Middle frontal gyrus (tissue), 1 donor: ENCODE results near the gene DGCR6L.
"Not testable (repeated sequence)": the region's sequence is repeated elsewhere in the genome, so short reads cannot be mapped to it uniquely, and the experiment has no call there.

Experiments
- DNase-seq: peaks from one replicate; pipeline ENCODE4 v3.0.0-alpha.2; 2015; ENCODE audit warnings: low spot score; ENCODE audit errors: extremely low spot score

DGCR6L gene

DNA sequence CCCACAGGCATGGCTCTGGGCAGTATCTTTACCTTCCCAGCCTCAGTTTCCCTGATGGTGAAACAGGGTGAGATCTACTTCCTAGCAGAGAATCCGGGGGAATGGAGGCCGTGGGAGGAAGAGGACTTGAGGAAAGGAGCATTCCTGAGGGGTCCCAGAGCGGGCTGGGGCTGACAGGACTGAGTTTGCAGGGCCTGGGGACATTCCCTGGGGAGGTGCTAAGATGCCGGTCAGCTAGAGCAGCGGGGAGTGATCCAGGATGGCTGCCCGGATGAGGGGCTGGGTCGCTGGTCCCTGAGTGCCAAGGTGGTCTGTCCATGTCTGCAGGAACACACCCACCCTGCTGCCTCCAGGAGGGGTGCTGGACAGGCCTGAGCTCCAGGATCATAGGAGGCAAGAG is 43.4 kb downstream of the DGCR6L start:
- DNase-seq: no peak

DNA sequence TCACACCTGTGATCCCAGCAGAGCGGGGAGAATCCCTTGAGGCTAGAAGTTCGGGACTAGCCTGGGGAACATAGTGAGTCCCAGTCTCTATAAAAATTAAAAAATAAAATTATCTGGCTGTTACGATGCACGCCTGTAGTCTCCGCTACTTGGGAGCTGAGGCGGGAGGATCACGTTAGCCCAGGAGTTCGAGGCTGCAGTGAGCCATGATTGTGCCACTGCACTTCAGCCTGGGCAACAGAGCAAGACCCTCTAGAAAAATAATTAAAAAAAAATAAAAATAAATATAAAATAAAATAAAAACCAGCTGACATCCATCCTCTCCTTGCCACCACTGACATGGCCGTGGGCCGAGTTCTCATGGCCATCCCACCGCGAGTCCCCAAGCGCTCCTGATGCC is 44.0 kb downstream of the DGCR6L start:
- no peak for DNase-seq

DNA sequence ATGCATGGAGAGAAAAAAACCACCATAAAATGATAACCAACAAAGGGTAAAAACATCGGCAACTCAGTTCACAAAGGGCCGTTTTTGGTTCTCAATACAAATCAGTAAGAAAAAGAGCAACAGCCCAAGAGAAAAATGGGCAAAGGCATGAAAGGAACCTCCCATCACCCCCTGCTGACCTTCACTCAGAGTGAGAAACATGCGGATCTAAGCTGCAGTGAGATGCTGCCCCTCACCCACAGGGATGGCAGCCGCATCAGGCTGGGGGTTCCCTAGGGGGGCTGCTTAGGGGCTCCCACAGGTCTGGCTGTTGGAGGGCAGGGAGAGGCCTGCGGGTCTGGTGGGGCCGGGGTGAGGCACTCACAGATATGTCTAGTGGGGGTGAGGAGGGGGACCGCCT is 44.5 kb downstream of the DGCR6L start:
- not testable (repeated sequence) for DNase-seq

DNA sequence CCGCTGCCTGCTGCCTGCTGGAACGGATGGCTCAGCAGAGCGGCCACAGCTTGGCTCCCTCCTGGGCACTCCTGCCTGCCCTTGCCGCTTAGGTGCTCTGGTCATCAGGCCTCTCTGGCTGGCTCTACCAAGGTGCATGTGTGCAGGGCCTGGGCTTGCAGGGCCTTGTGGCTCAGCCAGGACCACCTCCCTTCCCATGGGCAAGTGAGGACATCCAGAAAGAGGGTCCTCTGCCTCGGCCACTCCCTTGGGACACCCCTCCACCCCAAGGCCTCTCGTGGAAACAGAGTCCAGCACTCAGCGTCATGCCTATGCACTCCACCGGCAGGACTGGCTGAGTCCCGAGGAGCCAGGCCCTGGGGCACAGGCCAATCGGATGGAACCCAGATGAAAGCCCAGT is 45.5 kb downstream of the DGCR6L start:
- DNase-seq: not testable (repeated sequence)

DNA sequence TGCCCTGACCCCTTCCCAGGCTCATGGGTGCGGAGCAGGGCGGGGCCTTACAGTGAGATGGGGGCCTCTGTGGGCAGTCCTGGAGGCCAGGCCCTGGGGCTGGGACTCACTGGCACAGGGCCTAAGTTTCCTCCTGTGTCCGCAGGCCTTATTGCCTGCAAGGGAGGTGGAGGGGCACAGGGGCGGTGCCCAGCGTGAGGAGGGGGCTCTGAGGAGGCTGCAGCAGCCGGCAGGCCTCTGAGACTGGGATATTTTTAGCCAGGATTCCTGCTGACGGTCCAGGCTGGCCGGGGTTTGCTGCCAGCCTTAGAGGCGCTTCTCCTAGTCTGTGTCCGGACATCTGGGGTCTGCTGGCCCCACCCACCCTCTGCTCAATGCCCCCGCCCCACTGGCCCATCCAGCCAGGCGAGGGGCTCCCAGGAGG is 46.1 kb downstream of the DGCR6L start:
- no peak for DNase-seq

DNA sequence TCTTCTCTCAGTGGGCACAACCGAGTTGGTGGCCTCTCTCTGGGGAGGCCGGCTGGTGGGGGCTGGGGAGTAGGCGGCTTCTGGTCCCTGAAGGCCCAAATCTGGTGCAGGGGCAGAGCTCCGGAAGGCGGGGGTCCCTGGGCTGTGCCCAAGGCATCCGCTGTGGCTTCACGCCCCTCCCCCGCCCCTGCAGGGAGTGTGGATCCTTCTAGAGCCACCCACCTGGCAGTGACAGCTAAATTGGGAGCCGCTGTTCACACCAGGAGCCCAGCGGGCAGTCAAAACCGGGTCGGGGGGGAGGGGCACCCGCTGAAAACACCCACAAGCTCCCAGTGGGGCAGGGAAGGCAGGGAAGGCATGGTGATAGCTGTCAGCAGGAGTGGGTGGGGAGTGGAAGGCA is 47.2 kb downstream of the DGCR6L start:
- DNase-seq: no peak

DNA sequence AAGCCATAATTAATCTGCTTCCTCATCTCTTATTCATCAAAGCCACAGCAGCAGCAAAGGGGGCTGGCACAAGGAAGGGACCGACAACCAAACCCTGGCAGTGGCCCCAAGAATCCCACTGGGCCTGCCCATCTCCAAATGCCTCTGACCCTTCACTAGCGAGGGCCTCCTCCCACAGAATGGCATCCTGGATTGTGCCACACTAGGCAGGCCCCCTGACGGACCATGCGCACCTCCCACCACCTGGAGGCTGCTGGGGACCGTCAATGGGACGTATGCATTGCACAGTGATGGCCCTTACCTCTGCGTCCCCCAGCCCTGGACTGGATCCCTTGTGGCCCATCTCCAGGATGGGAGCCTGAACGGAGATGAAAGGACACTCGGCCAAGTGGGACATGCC is 47.7 kb downstream of the DGCR6L start:
- DNase-seq: no peak

DNA sequence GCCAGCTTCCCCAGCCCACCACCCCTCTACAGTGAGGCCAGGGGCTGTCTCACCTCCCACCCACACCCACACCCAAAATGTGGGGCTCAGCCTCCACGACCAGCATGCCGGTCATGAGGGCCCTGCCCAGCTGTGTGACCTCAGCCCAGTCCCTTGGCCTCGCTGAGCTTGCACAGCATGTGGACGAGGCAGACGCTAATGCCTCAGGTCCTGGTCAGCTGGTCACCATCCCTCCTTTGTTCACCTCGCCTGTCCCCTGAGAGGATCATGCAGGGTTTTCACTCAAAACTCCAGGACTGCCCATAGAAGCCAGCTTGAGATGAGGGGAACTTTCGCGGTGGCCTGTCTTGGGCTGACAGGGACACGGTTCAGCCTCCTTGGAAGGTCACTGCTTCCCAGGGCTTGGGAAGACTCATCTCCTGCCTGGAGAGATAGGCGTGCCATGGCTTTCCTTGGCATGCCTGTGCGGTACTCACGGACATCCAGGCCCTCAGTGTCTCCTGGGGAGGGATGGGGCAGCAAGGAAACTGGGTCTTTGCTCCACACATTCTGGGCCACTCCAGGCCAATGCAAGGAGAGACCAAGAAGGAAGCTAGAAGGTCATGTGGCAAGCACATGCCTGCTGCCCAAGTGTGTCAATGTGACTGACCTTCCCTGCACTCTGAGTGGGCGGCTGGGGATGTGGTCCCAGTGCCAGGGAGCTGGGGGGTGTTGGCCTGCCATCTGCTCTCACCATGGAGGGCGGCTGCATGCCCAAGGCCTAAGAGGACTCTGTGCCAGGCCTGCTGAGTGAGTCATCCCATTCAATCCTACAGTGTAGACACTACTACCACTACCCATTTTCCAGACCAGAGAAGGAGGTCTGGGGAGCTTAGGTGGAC is 48.5 kb downstream of the DGCR6L start:
- DNase-seq: no peak

DNA sequence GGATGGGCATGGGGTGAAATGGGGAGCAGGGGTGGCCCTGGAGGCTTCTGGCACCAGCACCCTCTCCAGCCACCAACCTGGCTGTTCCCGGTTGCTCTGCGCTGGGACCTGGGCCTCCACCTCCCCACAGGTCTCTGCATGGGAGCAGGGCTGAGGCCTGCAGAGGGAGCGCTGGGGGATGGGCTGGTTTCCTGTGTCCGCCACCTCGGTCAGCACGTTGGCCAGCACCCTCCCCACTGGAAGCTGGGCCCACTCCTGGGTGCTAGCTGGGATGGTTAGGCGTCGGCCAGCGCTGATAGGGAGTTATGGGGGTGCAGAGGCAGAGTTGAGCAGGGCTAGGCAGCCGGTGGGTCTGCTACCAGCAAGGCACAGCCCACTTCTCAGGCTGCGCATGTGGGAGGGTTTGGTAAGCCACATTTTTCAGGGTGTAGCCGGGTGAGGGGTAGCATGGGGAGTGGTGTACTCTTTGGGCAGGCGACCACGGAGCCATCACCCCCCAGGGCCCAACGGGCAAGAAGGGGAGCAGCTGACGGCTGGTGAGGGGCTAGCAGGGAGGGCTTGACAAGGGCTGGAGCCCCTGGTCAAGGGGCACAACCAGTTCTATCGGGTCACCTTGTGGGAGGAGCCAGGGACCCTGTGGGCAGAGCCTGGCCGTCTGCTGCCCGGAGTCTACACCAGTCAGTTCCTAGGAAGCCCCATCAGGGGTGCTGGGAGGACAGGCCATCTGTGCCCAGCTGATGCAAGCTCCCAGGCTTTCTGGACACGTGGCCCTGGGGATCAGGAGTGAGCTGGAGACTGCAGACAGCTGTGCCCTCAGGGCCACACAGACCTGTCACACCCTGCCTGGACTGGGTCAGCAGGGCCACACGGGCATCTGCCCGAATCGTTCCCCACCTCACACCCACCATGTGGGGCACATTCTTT is 49.4 kb downstream of the DGCR6L start:
- DNase-seq: not testable (repeated sequence)

DNA sequence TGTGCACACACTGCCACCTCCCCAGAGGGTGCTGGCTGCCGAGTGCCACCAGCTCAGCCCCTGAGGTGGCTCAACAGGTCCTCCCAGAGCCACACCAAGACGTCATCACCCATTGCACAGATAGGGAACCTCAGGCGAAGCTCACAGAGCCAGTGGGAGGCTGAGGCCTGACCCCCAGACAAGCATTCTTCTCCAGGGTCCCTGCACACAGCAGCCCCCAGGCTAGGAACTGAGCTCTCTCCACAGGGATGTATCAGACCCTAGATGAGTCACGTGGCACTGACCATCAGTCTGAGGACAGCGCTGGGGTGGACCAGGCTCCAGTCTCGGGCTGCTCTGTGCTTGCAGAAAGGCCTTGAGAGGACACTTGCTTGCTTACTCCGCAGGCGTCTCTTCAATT is 50.2 kb downstream of the DGCR6L start:
- not testable (repeated sequence) for DNase-seq

DNA sequence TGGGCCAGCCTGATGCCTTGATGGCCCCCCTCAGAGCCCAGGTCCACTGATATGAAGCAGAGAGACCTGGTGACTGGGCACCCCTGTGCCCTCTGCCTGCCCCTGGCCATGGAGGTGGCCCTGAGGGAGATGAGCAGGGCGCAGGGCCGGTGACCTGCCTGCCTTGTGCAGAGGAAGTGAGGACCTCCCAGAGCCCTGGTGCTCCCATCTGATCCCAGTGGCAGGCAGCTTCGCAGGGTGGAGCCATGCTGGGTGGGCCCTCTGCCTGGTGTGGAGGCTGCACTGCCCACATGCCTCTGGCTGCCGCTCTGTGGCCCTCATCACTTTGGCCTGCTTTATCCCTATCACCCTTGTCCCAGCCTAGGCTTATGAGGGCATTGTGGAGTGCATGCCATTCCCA is 50.7 kb downstream of the DGCR6L start:
- not testable (repeated sequence) for DNase-seq

DNA sequence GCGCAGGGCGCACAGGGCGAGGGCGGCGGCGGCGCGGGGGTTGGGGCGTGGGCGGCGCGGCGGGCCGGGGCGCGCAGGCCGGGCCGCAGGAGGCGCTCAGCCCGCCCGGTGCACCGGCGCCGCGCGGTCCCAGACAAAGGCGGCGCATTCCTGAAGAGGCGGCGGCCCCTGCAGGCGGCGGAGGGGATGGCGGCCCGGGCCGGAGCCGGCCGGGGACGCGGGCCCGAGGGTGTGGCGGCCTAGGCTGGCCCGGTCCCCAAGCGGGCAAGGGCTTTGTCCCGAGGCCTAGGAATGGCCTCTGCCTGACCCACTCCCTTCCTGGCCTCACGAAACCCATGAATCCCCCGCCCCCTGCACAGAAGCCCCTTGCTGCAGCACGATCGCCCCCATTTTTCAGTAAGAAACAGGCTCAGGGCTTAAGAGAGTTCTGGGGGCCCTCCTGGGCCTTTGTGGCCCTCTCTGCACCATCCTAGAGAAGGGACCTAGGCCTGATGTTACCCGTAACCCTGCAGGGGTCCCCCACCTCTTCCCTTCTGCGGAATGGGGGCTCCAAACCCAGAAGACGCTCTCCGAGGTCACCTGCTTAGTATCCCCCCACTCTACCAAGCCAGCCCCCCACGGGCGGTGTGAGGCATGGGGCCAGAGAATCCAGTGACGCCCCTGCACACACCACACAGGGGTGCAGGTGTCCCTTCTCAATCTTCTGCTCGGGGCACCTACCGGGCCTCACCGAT is 51.4 kb downstream of the DGCR6L start, which contains the start of gene RTN4R:
Gene RTN4R (minus strand): TSS at position 40 of the 734 bp plus-strand sequence. CDS start 226 bp downstream, outside the sequence.
- DNase-seq: no peak

DNA sequence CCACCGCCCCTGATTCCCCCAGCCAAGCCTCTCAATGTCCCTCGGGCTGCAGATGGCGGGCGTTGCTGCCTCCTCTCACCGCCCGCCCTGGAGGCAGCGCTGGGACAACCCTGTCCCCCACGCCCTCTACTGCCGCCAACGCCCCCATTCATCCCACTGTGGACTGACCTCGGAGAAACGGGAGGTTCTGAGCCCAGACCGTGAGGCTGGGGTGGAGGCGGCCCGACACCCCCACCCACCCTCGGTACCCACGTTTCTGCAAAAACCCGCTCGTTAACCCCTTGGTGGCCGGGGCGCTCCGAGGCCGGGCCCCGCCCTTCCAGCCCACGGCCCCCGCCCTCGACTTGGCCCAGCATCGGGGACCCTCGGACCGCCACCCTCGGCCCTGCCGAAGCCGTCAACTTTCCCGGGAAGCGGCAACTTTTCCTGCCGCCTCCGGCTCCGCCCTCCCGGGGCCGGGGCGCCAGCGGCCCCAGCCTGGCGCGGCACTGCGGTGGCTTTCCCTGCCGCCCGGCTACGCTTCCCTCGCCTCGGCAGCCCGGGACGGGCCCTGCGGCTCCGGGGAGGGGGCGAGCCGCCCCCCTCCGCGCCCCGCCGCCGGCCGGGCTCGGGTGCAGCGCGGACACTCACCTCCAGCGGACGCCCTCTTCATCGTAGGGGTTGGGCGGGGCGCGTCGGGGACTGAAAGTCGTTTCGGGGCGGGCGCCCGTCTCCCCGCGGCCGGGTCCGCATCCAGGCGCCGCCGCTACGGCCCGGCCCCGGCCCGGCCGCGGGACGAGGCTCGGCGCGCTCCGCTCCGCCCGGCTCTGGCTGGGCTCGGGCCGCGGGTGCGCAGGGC is 52.2 kb downstream of the DGCR6L start:
- DNase-seq: no peak

DNA sequence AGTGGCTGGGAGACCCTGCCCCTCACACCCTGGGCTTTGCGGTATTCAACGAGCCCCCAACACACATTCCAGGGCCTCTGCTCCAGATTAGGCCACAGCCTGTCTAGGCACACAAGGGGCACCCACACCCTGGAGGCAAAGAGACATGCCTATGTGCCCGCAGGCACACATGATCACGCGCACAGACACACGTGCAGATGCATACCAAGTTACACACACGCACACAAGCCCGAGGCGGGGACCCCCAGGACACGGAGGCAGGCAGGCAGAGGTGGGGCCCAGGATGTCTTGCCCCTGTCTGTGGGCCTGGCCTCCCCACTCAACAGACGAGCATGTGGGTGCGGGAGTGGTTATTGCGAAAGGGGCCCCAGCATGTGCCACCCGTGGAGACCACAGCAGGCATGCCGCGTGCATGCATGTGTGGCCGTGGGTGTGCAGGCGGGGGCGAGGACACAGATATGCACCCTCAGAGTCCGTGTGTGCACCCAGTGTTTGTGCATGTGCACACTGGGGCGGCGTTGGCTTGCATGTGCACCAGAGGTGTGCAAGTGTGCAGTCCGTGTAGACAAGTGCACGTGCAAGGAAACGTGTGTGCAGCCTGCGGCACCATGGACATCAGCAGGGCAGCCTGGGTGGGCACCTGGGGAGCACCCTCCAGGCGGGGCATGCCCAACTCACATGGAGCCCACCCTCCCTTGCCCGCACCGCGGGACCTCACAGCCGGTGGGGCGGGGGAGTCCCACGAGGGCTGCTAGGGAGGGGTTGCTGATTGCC is 53.0 kb downstream of the DGCR6L start:
- not testable (repeated sequence) for DNase-seq

DNA sequence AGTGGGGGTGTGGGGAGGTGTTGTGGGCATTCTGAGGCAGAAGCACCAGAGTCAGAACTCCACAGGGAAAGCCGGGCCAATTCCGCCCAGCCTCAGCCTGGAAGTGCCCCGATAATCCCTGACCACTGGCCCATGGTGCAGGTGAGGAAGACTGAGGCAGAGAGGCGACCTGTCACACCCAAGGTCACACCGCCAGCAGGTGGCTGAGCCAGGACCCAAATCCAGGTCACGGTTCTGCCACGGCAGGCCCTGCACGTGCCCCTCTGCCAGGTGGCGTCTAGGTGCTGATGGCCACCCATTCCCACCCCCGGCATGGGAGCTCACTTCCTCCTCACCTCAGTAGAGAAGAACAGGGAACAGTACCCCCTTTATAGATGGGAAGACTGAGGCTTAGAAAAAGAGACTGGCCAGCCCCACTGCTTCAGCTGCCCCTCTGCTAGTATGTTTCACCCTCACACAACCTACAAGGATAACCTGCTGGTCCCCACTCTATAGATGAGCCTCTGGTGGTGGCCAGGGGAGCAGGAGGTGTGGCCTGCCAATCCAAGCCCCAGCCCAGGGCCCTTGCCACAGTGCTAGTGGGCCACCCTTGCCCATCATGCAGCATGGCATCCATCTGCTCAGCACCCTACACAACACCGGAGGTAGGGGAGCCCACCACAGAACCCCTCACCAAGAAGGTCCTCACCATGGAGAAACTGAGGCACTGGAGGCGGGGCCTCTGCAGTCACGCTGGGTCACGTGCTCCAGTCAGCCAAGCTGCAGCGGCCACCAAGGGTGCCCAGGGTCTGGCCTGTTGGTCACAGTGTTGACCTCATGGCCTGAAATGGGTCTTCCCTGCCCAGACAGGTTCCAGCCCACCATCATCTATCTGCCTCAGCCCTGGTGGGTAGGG is 53.8 kb downstream of the DGCR6L start:
- DNase-seq: not testable (repeated sequence)

DNA sequence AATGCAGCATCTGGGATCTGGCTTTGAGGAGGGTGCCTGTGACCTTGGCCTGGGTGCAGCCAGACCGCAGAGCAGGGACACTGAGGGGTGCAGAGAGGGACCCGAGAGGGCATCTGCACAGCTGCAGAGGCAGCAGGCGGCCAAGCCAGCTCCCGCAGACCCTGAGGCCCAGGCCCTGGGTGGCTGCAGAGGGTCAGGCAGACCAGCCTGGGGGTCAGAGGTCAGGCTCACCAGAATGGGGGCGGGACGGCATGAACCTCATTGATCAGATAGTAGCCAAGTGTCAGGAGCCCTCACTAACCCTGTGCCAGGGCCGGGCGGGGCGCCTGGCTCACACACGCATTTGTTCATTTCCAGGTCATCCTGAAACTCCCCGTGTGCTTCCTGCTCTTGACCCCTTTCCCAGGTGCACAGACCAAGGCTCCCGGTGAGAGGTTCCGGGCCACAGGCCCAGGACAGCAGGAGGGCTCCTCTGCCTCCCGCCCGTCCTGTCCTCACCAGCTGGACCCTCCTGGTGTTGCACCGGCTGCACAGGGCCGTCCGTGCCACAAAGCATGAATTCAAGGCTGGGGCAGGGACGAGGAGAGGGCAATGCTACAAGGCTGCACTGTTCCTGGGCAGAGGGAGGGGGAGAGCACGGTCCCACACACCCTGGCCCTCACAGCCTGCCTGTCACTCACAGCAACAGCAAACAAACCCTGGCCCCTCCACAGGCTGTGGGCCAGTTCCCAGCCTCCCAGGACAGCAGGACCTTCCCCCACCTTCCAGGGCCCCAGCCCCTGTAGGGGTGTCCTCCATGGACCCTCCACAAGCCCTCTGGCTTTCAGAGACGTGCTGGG is 55.0 kb downstream of the DGCR6L start:
- DNase-seq: no peak
